Measurements from ENCODE around the gene NSF.

Gene NSF

GRCh38 chr17:46717999-46718398 lies 127.5 kb downstream of the NSF start:
- no peak for DNase-seq (ENCODE audit: low spot score)

- no peak for DNase-seq (ENCODE audit: low spot score)
Measured at GRCh38 chr17:46719891-46720290, 129.4 kb downstream of the NSF start.

GRCh38 chr17:46720408-46720807 lies 129.9 kb downstream of the NSF start:
- no peak for DNase-seq (ENCODE audit: low spot score)

- DNase-seq (ENCODE audit: low spot score): no peak
Measured at GRCh38 chr17:46722662-46723285, 132.3 kb downstream of the NSF start.

- no peak for DNase-seq (ENCODE audit: low spot score)
Measured at GRCh38 chr17:46726206-46726605, 135.7 kb downstream of the NSF start.

- DNase-seq (ENCODE audit: low spot score): no peak
Measured at GRCh38 chr17:46727572-46728348, 137.3 kb downstream of the NSF start.

- no peak for DNase-seq (ENCODE audit: low spot score)
Measured at GRCh38 chr17:46730026-46730425, 139.6 kb downstream of the NSF start.

- no peak for DNase-seq (ENCODE audit: low spot score)
Measured at GRCh38 chr17:46730679-46731078, 140.2 kb downstream of the NSF start.

- no peak for DNase-seq (ENCODE audit: low spot score)
Measured at GRCh38 chr17:46732160-46732559, 141.7 kb downstream of the NSF start.

- DNase-seq (ENCODE audit: low spot score): no peak
Measured at GRCh38 chr17:46732754-46733398, 142.4 kb downstream of the NSF start.

GRCh38 chr17:46733837-46734475 lies 143.5 kb downstream of the NSF start:
- no peak for DNase-seq (ENCODE audit: low spot score)

- DNase-seq (ENCODE audit: low spot score): no peak
Measured at GRCh38 chr17:46736100-46736499, 145.6 kb downstream of the NSF start.

- DNase-seq (ENCODE audit: low spot score): no peak
Measured at GRCh38 chr17:46737326-46737725, 146.9 kb downstream of the NSF start.

- no peak for DNase-seq (ENCODE audit: low spot score)
Measured at GRCh38 chr17:46738544-46738943, 148.1 kb downstream of the NSF start.

GRCh38 chr17:46739982-46740381 lies 149.5 kb downstream of the NSF start:
- no peak for DNase-seq (ENCODE audit: low spot score)

- no peak for DNase-seq (ENCODE audit: low spot score)
Measured at GRCh38 chr17:46741122-46741730, 150.8 kb downstream of the NSF start.

- DNase-seq (ENCODE audit: low spot score): no peak
Measured at GRCh38 chr17:46742565-46743270, 152.2 kb downstream of the NSF start.

GRCh38 chr17:46744441-46744840 lies 154.0 kb downstream of the NSF start:
- no peak for DNase-seq (ENCODE audit: low spot score)

GRCh38 chr17:46745376-46745775 lies 154.9 kb downstream of the NSF start:
- DNase-seq (ENCODE audit: low spot score): no peak

GRCh38 chr17:46751425-46751824 lies 161.0 kb downstream of the NSF start:
- no peak for DNase-seq (ENCODE audit: low spot score)

- DNase-seq (ENCODE audit: low spot score): no peak
Measured at GRCh38 chr17:46753776-46754175, 163.3 kb downstream of the NSF start.

Measured in HuH-7.5 (cell line).